Activated naive CD4-positive, alpha-beta T cell (primary cell): ENCODE measurements around the gene CBX1.
"Not testable (repeated sequence)": the region's sequence is repeated elsewhere in the genome, so short reads cannot be mapped to it uniquely, and the experiment has no call there.

ENCODE experiments used
- DNase-seq, 4 experiments: peaks; one replicate each; lab custom pipeline; 2025; lab: John Stamatoyannopoulos, UW

Gene CBX1

DNA sequence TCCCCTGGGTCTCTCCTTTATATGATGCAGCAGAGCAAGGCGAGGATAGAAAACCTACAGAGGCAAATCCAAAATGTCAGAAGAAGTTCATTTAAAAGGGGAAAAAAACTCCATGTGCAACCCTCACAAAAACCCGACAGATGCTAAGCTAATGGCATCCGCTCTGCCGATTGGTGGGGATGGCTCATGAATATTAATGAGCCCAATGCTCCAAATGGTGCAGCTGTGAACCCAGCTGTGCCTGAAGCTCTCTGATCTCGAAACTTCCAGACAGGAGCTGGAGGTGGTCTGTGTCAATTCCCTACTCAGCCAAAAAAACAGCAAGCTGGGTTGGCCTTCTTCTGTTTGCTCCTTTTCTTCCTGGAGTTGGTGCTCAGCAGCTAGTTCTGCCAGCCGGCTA lies 21.8 kb upstream of the CBX1 start:
- no peak for DNase-seq

DNA sequence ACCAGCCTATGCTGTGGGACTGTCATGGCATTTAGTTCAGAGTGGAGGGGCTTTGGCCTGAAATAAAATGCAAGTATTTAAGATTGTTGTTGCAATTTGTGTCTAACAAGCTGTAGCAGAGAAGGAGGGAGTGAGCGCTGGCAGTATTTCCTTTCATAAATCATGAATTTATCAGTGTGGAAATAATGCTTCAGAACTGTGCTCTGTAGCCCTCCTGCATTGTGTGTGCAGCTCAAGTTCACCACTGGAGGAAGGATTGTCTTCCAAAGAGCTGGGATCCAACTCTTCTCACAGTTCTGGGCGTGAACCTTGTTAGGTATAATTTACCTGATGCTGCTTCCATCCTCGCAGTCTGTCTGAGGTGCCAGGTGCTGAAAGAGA lies 21.4 kb upstream of the CBX1 start:
- no peak for DNase-seq

DNA sequence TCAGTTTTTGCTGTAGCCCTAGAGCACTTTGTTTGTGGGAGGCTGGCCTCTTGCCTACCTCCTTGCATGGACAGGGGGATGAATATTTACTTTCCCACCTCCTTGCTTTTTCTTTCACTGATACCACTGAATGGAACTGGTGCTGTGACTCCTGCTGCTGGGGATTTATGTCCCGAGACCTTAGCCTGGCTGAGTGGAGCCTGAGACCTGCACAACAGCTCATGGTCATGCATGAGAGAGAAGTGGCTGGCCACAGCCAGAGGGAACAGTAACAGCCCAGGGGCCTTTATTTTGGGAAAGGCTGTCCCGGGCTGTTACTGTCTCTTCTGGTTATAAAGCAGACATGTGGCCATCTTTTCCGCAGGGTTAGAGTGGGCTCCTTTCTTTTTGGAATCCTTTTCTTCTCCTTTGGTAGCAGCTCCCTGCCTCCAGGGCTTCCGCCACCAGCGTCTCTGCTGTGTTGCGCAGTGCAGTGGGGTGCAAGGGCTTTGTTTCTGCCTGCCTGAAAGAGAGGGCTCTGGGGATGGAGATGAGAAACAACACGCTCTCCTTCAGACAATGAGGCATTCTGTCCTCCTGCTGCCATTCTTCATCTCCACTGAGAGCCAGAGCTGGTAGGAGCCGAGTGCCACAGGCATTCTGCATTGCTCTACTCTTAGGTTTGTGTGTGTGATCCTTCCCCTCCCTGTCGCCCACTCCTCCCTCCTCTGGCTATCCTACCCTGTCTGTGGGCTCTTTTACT lies 20.8 kb upstream of the CBX1 start:
- DNase-seq, result no peak

DNA sequence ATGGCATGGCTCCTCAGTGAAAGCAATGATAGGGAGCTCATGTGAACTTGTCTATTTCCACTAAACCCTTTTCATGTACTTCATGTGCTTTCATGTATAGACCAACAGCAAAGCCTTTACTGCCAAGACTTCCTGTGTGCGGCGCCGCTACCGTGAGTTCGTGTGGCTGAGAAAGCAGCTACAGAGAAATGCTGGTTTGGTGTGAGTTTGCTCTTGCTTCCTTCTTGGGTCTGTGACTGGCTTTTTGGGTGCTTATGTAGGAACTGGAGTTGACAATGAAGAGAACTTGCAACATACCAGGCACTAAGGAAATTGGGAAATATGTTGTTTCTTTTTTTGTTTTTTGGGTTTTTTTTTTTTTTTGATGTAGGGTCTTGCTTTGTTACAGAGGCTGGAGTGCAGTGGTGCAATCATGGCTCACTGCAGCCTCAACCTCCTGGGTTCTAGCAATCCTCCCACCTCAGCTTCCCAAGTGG lies 12.0 kb upstream of the CBX1 start:
- DNase-seq, result peak in 2 of 4 experiments; percentile 35 to 48

DNA sequence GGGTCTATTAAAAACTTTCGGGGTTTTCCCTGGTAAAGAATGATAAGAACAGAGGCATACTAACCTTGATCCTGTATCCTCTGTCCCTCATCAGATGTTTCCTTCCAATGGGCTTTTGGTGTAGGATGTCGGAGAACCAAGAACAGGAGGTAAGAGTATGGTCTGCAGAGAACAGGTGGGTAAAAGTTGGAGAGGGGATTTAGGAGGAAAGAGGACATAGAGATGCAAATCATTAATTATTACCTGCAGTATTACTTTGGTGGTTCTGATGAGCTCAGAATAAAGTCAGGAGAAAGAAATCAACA lies 10.6 kb upstream of the CBX1 start:
- no peak for DNase-seq

DNA sequence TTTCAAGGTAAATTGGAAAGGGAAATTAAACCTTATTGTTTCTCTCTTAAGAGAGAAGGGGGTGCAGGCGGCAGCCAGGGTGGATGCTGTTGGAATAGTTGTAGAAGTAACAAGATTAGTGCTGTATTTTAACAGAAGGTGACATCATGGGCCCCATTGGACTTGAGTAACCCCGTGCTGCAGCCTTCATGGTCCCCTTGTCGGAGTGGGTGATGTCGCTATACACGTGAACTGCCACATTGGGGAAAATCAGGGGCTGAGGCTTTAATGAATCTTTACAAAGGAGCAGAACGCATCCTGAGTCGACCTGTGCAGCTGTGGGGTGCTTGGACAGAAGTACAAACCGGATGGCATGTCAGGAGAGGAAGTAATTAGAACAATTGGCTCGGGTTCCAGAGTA lies 9.5 kb upstream of the CBX1 start:
- DNase-seq, result no peak

DNA sequence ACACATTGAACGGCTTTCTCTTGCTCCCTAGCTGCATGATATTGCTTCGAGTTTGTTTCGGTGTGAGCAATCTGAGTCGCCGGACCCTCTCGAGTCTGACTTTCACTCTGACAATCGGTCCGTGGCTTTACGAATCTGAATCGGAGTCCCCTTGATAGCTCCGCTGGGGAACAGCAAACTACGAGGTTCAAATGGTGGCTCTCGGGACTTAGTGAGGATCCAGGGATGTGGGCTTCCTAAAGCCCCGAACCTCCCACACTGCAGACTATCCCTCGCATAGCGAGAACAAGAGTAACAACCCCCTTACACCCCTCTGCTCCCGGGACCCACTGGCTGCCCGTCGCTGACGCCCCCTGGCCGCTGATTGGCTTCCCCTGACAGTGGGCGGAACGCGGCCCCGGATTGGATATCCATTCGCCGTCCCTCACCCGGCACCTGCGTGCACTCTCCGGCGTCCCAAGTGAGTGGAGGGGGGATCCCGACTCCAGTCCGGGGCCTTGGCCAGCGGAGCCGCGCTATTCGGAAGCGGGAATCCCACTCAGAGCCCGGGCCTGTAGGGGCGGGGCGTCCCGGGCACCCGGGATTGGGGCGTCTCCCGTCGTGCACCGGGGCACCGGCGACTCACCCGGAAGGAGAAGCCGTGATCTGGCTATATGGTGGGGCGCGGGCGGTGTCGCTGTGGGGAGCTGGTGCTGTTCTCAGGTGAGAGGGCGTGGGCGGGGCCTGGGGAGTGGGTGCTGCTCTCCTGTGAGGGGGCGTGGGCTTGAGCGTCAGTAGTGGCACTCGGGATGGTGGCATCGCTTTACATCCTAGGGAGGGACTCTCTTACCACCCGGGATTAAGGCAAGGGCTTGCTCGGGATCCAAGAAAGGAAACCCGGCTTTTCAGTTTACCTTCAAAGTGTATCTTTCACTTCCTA lies 6.1 kb upstream of the CBX1 start, which contains the start of gene SNX11:
TSS of gene SNX11 (plus strand) at position 630 of the 919 bp plus-strand sequence. CDS start 4,278 bp downstream, outside the sequence.
- DNase-seq, result peak; percentile 87 to 90 (median 88)

DNA sequence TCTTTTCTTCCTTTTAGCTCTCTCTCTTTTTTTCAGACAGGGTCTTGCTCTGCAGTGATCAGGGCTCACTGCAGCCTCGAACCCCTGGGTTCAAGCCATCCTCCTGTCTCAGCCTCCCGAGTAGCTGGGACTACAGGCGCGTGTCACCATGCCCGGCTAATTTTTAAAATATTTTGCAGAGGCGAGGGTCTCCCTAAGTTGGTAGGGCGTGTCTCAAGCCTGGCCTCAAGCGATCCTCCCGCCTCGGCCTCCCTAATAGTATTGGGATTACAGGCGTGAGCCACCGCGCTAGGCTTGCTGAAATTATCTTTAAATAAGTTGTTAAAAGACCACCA lies 5.5 kb upstream of the CBX1 start:
- no peak for DNase-seq

DNA sequence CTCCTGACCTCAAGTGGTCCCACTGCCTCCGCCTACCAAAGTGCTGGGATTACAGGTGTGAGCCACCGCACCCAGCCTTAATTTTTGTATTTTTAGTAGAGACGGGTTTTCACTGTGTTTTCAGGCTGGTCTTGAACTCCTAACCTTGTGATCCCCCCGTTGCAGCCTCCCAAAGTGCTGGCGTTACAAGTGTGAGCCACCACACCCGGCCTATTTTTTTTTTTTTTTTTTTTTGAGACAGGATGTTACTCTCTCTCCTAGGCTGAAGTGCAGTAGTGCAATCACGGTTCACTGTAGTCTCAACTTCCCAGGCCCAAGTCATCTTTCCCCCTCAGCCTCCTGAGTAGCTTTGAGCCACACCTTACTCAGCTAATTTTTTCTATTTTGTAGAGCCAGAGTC lies 3.2 kb upstream of the CBX1 start:
- DNase-seq, result no peak

DNA sequence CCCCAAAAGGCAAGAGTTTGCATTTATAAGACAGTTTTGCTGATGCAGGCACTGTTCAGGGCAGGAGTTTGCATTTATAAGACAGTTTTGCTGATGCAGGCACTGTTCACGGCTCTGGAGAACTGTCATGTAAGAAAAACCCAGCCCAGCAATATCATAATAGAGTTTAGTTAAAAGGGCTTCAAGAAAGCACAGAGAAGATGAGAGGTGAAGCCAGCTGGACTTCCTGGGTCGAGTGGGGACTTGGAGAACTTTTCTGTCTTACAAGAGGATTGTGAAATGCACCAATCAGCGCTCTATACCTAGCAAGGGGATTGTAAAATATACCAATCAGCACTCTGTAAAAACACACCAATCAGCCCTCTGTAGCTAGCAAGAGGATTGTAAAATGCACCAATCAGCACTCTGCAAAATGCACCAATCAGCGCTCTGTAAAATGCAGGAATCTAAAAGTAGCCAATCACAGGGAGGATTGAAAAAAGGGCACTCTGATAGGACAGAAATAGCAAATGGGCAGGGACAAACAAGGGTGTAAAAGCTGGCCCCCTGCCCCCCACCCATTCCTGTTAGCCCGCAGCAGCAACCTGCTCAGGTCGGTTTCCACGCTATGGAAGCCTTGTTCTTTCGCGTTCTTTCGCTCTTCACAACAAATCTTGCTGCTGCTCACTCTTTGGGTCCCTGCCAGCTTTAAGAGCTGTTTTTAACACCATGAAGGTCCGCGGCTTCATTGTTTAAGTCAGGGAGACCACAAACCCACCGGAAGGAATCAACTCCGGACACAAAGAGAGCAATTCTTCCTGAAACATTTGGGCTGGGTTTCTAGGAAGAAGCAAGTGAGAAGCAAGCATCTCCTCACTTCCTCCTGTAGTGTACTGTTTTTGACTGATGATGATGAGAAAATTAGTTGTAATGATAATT lies 1.8 kb upstream of the CBX1 start:
- DNase-seq, result peak in 1 of 4 experiments; percentile 4

DNA sequence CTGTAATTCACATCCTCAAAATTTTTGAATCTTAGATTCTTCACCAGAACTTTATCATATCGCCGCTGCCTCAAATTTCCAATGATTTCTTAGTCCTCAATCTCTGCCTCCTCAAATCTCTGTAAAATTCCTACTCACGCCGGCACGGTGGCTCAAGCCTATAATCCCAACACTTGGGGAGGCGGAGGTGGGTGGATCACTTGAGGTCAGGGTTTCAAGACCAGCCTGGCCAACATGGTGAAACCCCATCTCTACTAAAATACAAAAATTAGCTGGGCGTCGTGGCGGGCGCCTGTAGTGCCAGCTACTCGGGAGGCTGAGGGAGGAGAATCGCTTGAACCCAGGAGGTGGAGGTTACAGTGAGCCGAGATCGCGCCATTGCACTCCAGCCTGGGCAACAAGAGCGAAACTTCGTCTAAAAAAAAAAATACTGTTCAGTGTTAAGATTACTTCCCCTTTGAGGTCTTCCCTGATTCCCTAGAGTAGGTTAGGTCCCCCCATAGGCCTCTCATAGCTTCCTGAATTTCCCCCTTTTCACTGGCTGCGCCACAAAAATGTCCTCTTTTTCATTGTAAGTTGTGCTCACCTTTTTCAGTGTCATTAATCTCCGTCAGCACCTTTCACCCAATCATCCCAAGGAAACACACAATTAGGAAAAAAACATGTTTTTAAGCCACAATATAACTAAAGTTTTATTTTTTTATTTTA lies 919 bp upstream of the CBX1 start:
- DNase-seq, result no peak

DNA sequence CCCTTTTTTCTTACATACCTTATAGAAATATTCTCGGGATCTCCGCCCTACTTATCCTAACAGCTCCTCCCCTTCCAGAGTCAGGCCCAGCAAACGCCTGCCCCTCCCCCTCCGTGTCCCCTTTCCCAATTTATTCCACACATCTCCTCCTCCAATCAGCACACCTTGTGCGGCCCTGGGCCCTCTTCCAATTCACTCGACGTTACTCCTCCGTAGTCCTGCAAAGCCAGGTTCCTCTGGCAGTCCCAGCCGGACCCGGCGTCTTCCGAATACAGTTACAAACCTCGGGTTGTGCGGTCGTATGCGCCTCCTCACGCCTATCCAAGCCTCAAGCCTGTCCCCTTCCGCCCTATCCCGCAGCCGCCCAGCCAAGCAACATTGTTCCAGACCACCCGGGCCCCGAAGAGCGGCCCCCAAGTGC lies 677 bp downstream of the CBX1 start:
- DNase-seq, result no peak

DNA sequence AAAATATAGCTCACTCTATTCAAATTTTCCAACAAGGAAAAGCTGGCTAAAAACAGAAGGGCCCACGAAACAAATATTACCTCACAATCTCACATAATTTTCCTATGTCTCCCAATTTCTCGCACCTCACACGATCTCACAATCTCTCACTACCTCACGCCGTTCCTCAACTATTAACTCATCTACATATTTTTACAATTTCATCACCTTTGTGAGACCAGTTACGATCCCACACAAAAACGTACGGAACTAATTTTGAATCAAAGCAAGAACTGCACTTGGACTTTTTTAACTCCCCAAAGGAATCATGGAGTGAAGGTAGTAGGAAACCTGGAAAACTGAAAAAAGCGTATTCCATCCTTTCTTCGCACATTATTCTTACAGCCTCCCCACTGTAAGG lies 1.1 kb downstream of the CBX1 start:
- no peak for DNase-seq

DNA sequence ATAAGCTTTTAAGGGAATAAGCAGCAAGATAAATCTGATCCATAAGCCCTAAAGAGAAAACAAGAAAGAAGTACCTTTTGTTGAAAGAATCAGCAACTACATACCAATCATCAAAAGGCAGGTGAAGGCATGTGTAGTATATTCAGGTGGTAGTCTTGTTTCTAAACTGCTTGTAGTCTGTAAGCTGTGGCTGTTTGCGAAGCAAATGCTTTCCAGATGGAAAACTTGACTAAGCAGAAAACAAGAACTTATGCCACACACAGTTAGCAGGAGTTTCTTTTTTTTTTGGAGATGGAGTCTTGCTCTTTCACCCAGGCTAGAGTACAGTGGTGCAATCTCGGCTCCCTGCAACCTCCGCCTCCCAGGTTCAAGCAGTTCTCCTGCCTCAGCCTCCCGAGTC lies 5.7 kb downstream of the CBX1 start:
- DNase-seq, result no peak

DNA sequence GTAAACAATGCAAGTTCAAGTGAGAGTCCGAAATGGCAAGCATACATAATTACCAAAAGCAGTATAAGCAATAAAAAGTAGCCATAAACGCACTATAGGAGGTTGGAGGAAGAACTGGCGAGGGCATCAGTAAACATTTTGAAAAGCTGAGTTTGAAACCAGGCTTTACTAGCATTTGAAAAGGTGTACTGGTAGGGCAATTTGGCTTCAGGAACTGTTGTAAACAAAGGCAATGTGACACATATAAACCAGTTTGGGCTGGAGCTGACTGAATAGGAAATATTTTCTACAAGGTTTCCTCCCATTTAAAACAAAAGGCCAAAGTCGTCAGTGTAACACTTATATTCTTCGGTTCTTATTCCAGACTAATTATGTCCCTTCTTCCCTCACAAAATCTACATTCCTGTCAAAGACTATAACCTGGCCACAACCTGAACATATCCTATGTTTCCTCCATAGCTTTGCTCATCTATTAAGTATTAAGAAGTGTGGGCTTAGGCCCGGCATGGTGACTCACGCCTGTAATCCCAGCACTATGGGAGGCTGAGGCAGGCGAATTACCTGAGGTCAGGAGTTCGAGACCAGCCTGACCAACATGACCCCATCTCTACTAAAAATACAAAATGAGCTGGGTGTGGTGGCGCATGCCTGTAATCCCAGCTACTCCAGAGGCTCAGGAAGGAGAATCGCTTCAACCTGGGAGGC lies 7.8 kb downstream of the CBX1 start:
- no peak for DNase-seq

DNA sequence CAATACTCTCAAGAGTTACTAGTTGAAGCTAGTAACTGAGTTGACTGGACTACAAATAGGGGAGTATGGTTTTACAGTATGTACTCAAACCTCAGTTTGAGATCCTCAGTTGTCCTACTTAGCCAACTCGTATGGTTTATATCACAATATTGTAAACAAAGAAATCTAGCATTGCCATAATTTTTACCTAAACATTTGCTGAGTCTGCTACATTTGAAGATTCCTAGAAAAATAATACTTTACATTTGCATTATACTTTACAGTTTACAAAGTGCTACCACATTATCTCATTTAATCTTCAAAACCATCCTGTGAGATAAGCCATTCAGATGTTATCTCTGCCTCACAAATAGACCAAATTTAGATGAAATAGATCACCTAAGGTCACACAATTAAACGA lies 16.3 kb downstream of the CBX1 start:
- DNase-seq, result no peak

DNA sequence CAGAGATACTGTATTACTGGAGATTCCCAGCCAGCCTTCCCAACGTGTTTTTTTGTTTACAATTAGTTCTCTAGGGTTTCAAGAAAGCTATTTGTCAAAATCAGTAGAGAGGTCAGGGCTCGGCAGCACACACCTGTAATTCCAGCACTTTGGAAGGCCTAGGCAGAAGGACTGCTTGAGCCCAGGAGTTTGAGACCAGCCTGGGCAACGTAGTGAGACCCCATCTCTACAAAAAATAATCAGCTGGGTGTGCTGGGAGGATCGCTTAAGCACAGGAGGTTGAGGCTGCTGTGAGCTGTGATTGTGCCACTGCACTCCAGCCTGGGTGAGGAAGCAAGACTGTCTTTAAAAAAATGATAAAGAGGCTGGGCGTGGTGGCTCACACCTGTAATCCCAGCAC lies 19.4 kb downstream of the CBX1 start:
- DNase-seq, result no peak

DNA sequence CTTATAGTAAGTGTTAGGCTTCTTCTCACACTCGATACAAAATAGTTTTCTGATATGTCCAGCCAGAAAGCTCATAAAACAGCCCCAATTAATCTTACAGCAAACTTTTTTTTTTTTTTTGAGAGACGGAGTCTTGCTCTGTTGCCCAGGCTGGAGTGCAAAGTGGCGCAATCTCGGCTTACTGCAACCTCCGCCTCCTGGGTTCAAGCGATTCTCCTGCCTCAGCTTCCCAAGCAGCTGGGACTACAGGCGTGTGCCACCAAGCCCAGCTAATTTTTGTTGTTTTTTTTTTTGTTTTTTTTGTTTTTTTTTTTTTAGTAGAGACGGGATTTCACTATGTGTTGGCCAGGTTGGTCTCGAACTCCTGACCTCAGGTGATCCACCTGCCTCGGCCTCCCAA lies 24.1 kb downstream of the CBX1 start:
- not testable (repeated sequence) for DNase-seq

DNA sequence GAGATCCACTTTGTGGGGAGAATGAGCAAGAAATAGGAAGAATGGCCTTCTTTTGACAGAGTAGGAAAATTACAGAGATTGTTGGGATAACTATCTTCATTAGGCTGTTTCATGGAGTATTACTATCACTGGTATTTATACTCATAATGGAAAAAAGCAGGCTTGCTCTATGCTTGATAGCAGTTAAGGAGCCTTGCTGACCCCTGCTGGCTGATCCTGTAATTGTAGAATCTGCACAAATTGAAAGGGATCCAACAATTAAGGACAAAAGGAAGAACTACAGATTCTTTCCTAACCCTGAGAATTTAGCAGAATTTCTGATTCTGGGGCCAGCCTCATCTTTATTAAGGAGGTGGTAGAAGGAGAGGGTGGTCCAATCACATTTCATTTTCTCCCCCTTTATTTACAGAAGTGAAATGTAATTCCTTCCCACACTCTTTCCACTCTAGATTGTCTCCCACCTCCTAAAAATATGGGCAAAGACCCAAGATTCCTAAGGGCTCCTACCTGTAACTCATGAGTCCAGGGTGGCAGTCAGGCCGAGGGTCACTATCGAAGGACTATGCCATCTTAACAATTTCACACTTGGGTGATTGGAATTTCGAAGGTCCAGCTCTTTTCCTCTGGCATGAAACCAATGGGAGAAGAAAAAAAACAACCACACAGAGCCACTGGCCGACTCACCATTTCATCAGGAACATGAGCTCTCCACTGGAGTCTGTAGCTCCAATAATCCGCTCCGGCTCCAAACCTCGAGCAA lies 26.8 kb downstream of the CBX1 start:
- peak; percentile 19 to 58 (median 42) for DNase-seq

DNA sequence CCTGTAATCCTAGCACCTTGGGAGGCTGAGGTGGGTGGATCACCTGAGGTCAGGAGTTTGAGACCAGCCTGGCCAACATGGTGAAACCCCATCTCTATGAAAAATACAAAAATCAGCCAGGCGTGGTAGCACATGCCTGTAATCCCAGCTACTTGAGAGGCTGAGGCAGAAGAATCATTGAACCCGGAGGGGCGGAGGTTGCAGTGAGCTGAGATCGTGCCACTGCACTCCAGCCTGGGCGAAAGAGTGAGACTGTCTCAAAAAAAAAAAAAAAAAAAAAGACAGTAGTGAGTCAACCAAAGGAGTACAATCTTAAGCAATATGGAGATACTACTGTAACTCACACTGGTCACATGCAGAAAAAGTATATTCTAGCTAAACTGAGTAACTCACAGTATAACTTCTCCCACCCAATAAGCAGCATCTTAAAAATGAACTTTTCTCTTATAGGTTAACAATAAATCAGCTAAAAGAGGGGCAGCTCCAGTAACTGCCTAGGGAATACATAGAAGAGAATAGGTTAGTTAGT lies 27.6 kb downstream of the CBX1 start:
- not testable (repeated sequence) for DNase-seq
